HCT116 (cell line): ENCODE measurements around the gene TRAF3IP1. TPM values are rescaled to one million over a fixed set of nuclear protein-coding genes. Genes with fewer than 3 reads are reported as not detected.

Source experiments
- ATAC-seq: fragments of 200-7000 bp; cut with Tn5 transposase; 2 replicates; pipeline ENCODE4 v1.9.1; 2020; ENCODE audit warnings: mild to moderate bottlenecking, moderate library complexity
- BruUV-seq: library from RNA; stranded (reverse); fragments of 400-500 nt; replicated peaks from 2 replicates; lab custom pipeline; 2021; lab: Mats Ljungman, UMichigan
- CTCF ChIA-PET: fragments of 300-600 bp; sonication (Branson Sonifier 250); formaldehyde crosslinking; loops from one replicate; lab custom pipeline; 2021; ENCODE audit warnings: antibody characterized with exemption; lab: Charles Lee
- POLR2A ChIA-PET: fragments of 300-600, 350-600 bp; sonication (Branson Sonifier 250); formaldehyde crosslinking; loops from one replicate; lab custom pipeline; 2021; ENCODE audit warnings: antibody characterized with exemption; lab: Charles Lee
- RAD21 ChIA-PET, 2 experiments: fragments of 300-600 bp; sonication (Branson Sonifier 250); formaldehyde crosslinking; loops; one replicate each; lab custom pipeline; 2023; ENCODE audit warnings: low total read pairs in 2 of 2; ENCODE audit not compliant: uncharacterized antibody in 2 of 2, unreplicated experiment in 2 of 2, low non-redundant PET in 1 of 2; lab: Charles Lee
- DNase-seq: peaks from one replicate; pipeline ENCODE4 v3.0.0-alpha.2; 2010; ENCODE audit warnings: low read depth, low spot score
- H2AFZ ChIP-seq: fragments of 200-600 bp; shearing (Covaris generic), sonication (generic); 2 replicates; pipeline ENCODE4 v1.6.1; 2017; ENCODE audit warnings: low read depth, mixed run types, mixed read lengths, antibody characterized with exemption, low read length; ENCODE audit not compliant: poor library complexity, severe bottlenecking
- H3K27ac ChIP-seq: 2 replicates; pipeline ENCODE4 v1.5.1; 2012; ENCODE audit warnings: low read depth, low read length
- H3K27me3 ChIP-seq: fragments of 200-600 bp; sonication (generic); 2 replicates; pipeline ENCODE4 v1.6.1; 2016; ENCODE audit warnings: mixed run types, low read length, mixed read lengths; ENCODE audit not compliant: insufficient read depth
- H3K36me3 ChIP-seq, 2 experiments: fragments of 200-500 bp in 1 of 2; fragments of 200-600 bp in 1 of 2; sonication (Bioruptor generic) in 1 of 2; sonication (generic) in 1 of 2; 2 replicates each; pipeline versions ENCODE4 v1.5.1 to v1.6.1; 2014 to 2016; ENCODE audit warnings: low read length in 2 of 2, inconsistent platforms in 1 of 2, mixed read lengths in 1 of 2, mixed run types in 1 of 2; ENCODE audit not compliant: insufficient read depth in 2 of 2, control insufficient read depth in 1 of 2
- H3K4me1 ChIP-seq, 2 experiments: fragments of 200-600 bp in 1 of 2; sonication (generic) in 1 of 2; 2 replicates each; pipeline versions ENCODE4 v1.5.1 to v1.6.1; 2012 to 2017; ENCODE audit warnings: low read length in 2 of 2, inconsistent platforms in 1 of 2, mild to moderate bottlenecking in 1 of 2, mixed read lengths in 1 of 2, mixed run types in 1 of 2, moderate library complexity in 1 of 2; ENCODE audit not compliant: insufficient read depth in 2 of 2, control insufficient read depth in 1 of 2
- H3K4me2 ChIP-seq: fragments of 200-600 bp; sonication (generic); 2 replicates; pipeline ENCODE4 v1.6.1; 2017; ENCODE audit warnings: mixed run types, low read length, mixed read lengths
- H3K4me3 ChIP-seq, 2 experiments: fragments of 200-600 bp in 1 of 2; sonication (generic) in 1 of 2; replicated peaks in 1 of 2; 2 replicates each; pipeline ENCODE4 v1.5.1; 2011 to 2016; ENCODE audit warnings: low read length in 2 of 2, control low read depth in 1 of 2, low read depth in 1 of 2, mild to moderate bottlenecking in 1 of 2, mixed read lengths in 1 of 2, mixed run types in 1 of 2
- H3K79me2 ChIP-seq: fragments of 200-600 bp; sonication (generic); 2 replicates; pipeline ENCODE4 v1.6.1; 2017; ENCODE audit warnings: mild to moderate bottlenecking, mixed run types, low read length, moderate library complexity, mixed read lengths; ENCODE audit not compliant: insufficient read depth
- H3K9ac ChIP-seq: fragments of 200-600 bp; sonication (generic); 2 replicates; pipeline ENCODE4 v1.6.1; 2016; ENCODE audit warnings: low read length, mixed read lengths
- H3K9me2 ChIP-seq: fragments of 200-600 bp; sonication (generic), shearing (Covaris generic); 2 replicates; pipeline ENCODE4 v1.6.1; 2017; ENCODE audit warnings: mixed run types, mild to moderate bottlenecking, moderate library complexity; ENCODE audit not compliant: insufficient read depth
- H3K9me3 ChIP-seq, 2 experiments: fragments of 200-500 bp in 1 of 2; fragments of 200-600 bp in 1 of 2; sonication (Bioruptor generic) in 1 of 2; sonication (generic) in 1 of 2; 2 replicates each; pipeline ENCODE4 v1.6.1; 2014 to 2017; ENCODE audit warnings: low read length in 2 of 2, mixed read lengths in 2 of 2, inconsistent platforms in 1 of 2, low read depth in 1 of 2, mild to moderate bottlenecking in 1 of 2, mixed run types in 1 of 2, moderate library complexity in 1 of 2; ENCODE audit not compliant: control insufficient read depth in 1 of 2, insufficient read depth in 1 of 2
- H4K20me1 ChIP-seq: fragments of 200-600 bp; sonication (generic), shearing (Covaris generic); 2 replicates; pipeline ENCODE4 v1.6.1; 2017; ENCODE audit warnings: mixed run types, mild to moderate bottlenecking, moderate library complexity; ENCODE audit not compliant: insufficient read depth
- ATF3 ChIP-seq: IDR thresholded peaks from 2 replicates; pipeline ENCODE4 v1.6.1; 2012
- CEBPB ChIP-seq: IDR thresholded peaks from 2 replicates; pipeline ENCODE4 v1.6.1; 2012; ENCODE audit warnings: low read depth
- CTCF ChIP-seq, 3 experiments: fragments of 200-600 bp in 1 of 3; sonication (generic) in 1 of 3; IDR thresholded peaks in 2 of 3; conservative IDR thresholded peaks in 1 of 3; 2 replicates each; pipeline ENCODE4 v1.5.1; 2012 to 2017; ENCODE audit warnings: low read depth in 2 of 3, low read length in 2 of 3, antibody characterized with exemption in 1 of 3, borderline replicate concordance in 1 of 3, control low read depth in 1 of 3, mild to moderate bottlenecking in 1 of 3, mixed read lengths in 1 of 3, mixed run types in 1 of 3, moderate library complexity in 1 of 3; ENCODE audit not compliant: insufficient read depth in 1 of 3
- ELF1 ChIP-seq: IDR thresholded peaks from 2 replicates; pipeline ENCODE4 v1.6.1; 2012; ENCODE audit warnings: low read depth, borderline replicate concordance
- EZH2phosphoT487 ChIP-seq: fragments of 200-600 bp; IDR thresholded peaks from 2 replicates; pipeline ENCODE4 v1.6.1; 2018; ENCODE audit warnings: antibody characterized with exemption, borderline replicate concordance
- POLR2AphosphoS5 ChIP-seq: IDR thresholded peaks from 2 replicates; pipeline ENCODE4 v1.6.1; 2011; ENCODE audit warnings: mild to moderate bottlenecking, low read depth, low read length, moderate library complexity
- REST ChIP-seq: IDR thresholded peaks from 2 replicates; pipeline ENCODE4 v1.6.1; 2012; ENCODE audit warnings: low read depth
- SIN3A ChIP-seq: IDR thresholded peaks from 2 replicates; pipeline ENCODE4 v1.6.1; 2012; ENCODE audit warnings: low read depth
- SP1 ChIP-seq: IDR thresholded peaks from 2 replicates; pipeline ENCODE4 v1.6.1; 2012; ENCODE audit warnings: low read depth
- TCF7L2 ChIP-seq: IDR thresholded peaks from 2 replicates; pipeline ENCODE4 v1.7.0; 2011; ENCODE audit warnings: borderline replicate concordance, inconsistent platforms; ENCODE audit not compliant: insufficient read depth, insufficient read length; ENCODE audit errors: extremely low read depth
- YY1 ChIP-seq: IDR thresholded peaks from 2 replicates; pipeline ENCODE4 v1.6.1; 2011; ENCODE audit warnings: low read length, low read depth, moderate library complexity, mild to moderate bottlenecking; ENCODE audit not compliant: insufficient replicate concordance; ENCODE audit errors: extremely low read depth
- ZBTB33 ChIP-seq: IDR thresholded peaks from 2 replicates; pipeline ENCODE4 v1.6.1; 2011; ENCODE audit warnings: mild to moderate bottlenecking, low read length, moderate library complexity; ENCODE audit not compliant: insufficient replicate concordance; ENCODE audit errors: extremely low read depth
- ZNF274 ChIP-seq: fragments of 200-500 bp; sonication (Bioruptor generic); IDR thresholded peaks from 2 replicates; pipeline ENCODE4 v1.6.1; 2014; ENCODE audit warnings: mild to moderate bottlenecking, low read depth, low read length, inconsistent platforms
- intact Hi-C: fragments of 100-400 bp; cut with micrococcal nuclease; formaldehyde crosslinking; loops from 2 replicates; pipeline ENCODE4 v1.10.0; 2022
- total RNA-seq: library from RNA; stranded (reverse); gene quantifications from one replicate; pipeline ENCODE4 v1.2.1, GENCODE V29; 2021; ENCODE audit not compliant: unreplicated experiment

TRAF3IP1 gene
- total RNA-seq, 1 experiment from 2014 or later, result 19.4 TPM

- POLR2A ChIA-PET, result no interaction called here
- RAD21 ChIA-PET, result no interaction called here
- H3K4me2 ChIP-seq, result no peak overlapping the region
- H3K4me1 ChIP-seq, result no peaks in the 10 kb centered on the region
- intact Hi-C loops, result no loop called here
- H2AFZ ChIP-seq, result no peak overlapping the region
- H4K20me1 ChIP-seq, result no peaks in the 10 kb centered on the region
- peaks cover 29% of the 10 kb centered on the region; the same call in 1 of the 2 replicates for H3K79me2 ChIP-seq
- no peaks in the 10 kb centered on the region for H3K9me3 ChIP-seq
- no peaks in the 10 kb centered on the region for H3K9me2 ChIP-seq
- H3K27me3 ChIP-seq, result no peaks in the 10 kb centered on the region
- no peak overlapping the region for H3K9ac ChIP-seq
- DNase-seq (no peak), ATAC-seq (no peak)
- H3K4me3 ChIP-seq, result no peak overlapping the region
- no peak overlapping the region for H3K27ac ChIP-seq
- TF ChIP-seq POLR2AphosphoS5, result no peak
- no peak for TF ChIP-seq TCF7L2
- no peak for TF ChIP-seq SP1
- TF ChIP-seq CTCF (IDR thresholded peaks at IDR 0.05 in 2 of 3, conservative IDR thresholded peaks at IDR 0.05 in 1 of 3; ENCODE audit: borderline replicate concordance in 1 of 3, insufficient read depth in 1 of 3, low read depth in 2 of 3, low read length in 2 of 3), result no peak
- TF ChIP-seq SIN3A, result no peak
- TF ChIP-seq YY1, result no peak
- no peak for TF ChIP-seq ZBTB33
- no peak for TF ChIP-seq ELF1
- no peak for TF ChIP-seq EZH2phosphoT487
- no peak for TF ChIP-seq REST
- no peak for TF ChIP-seq ZNF274
- TF ChIP-seq ATF3, result no peak
- no peak for TF ChIP-seq CEBPB
- H3K36me3 ChIP-seq, result peaks cover 26 to 42% of the 10 kb centered on the region in 2 experiments
- CTCF ChIA-PET, result no interaction called here
- no TSS peak for BruUV-seq
These were observed 130.1 kb downstream of the TRAF3IP1 start for GRCh38 chr2:238450440-238450861.
